HEK293T (cell line): Measurements from ENCODE around the gene PCNA.

Experiments
- CTCF ChIA-PET: fragments of 350-600 bp; formaldehyde crosslinking; extraction: SDS; loops from one replicate; lab custom pipeline; 2021; ENCODE audit warnings: antibody characterized with exemption, inconsistent platforms; lab: Yijun Ruan, JAX
- POLR2A ChIA-PET: fragments of 350-600 bp; formaldehyde crosslinking; extraction: SDS; loops from one replicate; lab custom pipeline; 2020; ENCODE audit warnings: antibody characterized with exemption, inconsistent platforms; lab: Yijun Ruan, JAX
- DNase-seq: peaks from one replicate; pipeline ENCODE4 v3.0.0; 2012; ENCODE audit warnings: mixed read lengths; ENCODE audit errors: extremely low spot score
- ARNT ChIP-seq: fragments of 450-650 bp; IDR thresholded peaks from 2 replicates; pipeline ENCODE4 v1.6.1; 2017; ENCODE audit warnings: mild to moderate bottlenecking
- BHLHE40 ChIP-seq: fragments of 450-650 bp; IDR thresholded peaks from 2 replicates; pipeline ENCODE4 v1.6.1; 2016; ENCODE audit warnings: mild to moderate bottlenecking, moderate library complexity, borderline replicate concordance
- CTBP1 ChIP-seq: fragments of 450-650 bp; IDR thresholded peaks from 2 replicates; pipeline ENCODE4 v1.6.1; 2016; ENCODE audit warnings: borderline replicate concordance
- ELF4 ChIP-seq: fragments of 450-650 bp; IDR thresholded peaks from 2 replicates; pipeline ENCODE4 v1.6.1; 2017; ENCODE audit warnings: antibody characterized with exemption
- FOXA1 ChIP-seq: fragments of 450-650 bp; IDR thresholded peaks from 2 replicates; pipeline ENCODE4 v1.6.1; 2016; ENCODE audit warnings: mild to moderate bottlenecking
- FOXK2 ChIP-seq: fragments of 450-650 bp; IDR thresholded peaks from 2 replicates; pipeline ENCODE4 v1.6.1; 2016; ENCODE audit warnings: mild to moderate bottlenecking
- FOXM1 ChIP-seq: fragments of 450-650 bp; IDR thresholded peaks from 2 replicates; pipeline ENCODE4 v1.6.1; 2017; ENCODE audit warnings: mild to moderate bottlenecking, borderline replicate concordance
- HDGF ChIP-seq: fragments of 450-650 bp; IDR thresholded peaks from 2 replicates; pipeline ENCODE4 v1.6.1; 2017; ENCODE audit warnings: antibody characterized with exemption, borderline replicate concordance
- L3MBTL2 ChIP-seq: fragments of 450-650 bp; conservative IDR thresholded peaks from 2 replicates; pipeline ENCODE4 v1.6.1; 2016; ENCODE audit warnings: mild to moderate bottlenecking
- LEF1 ChIP-seq: fragments of 450-650 bp; IDR thresholded peaks from 2 replicates; pipeline ENCODE4 v1.6.1; 2017; ENCODE audit warnings: mild to moderate bottlenecking, borderline replicate concordance
- NFRKB ChIP-seq: fragments of 450-650 bp; IDR thresholded peaks from 2 replicates; pipeline ENCODE4 v1.6.1; 2016; ENCODE audit warnings: mild to moderate bottlenecking, moderate library complexity
- SP1 ChIP-seq: fragments of 450-650 bp; IDR thresholded peaks from 2 replicates; pipeline ENCODE4 v1.6.1; 2017
- SUZ12 ChIP-seq: fragments of 450-650 bp; IDR thresholded peaks from 2 replicates; pipeline ENCODE4 v1.6.1; 2016; ENCODE audit warnings: mild to moderate bottlenecking
- TARDBP ChIP-seq: fragments of 450-650 bp; IDR thresholded peaks from 2 replicates; pipeline ENCODE4 v1.6.1; 2016
- ZNF384 ChIP-seq: fragments of 450-650 bp; IDR thresholded peaks from 2 replicates; pipeline ENCODE4 v1.6.1; 2016
- TF ChIP-seq, protein P1 (sequence below): fragments of 450-650 bp; IDR thresholded peaks from 2 replicates; pipeline ENCODE4 v1.6.1; 2016

The PCNA gene

DNA sequence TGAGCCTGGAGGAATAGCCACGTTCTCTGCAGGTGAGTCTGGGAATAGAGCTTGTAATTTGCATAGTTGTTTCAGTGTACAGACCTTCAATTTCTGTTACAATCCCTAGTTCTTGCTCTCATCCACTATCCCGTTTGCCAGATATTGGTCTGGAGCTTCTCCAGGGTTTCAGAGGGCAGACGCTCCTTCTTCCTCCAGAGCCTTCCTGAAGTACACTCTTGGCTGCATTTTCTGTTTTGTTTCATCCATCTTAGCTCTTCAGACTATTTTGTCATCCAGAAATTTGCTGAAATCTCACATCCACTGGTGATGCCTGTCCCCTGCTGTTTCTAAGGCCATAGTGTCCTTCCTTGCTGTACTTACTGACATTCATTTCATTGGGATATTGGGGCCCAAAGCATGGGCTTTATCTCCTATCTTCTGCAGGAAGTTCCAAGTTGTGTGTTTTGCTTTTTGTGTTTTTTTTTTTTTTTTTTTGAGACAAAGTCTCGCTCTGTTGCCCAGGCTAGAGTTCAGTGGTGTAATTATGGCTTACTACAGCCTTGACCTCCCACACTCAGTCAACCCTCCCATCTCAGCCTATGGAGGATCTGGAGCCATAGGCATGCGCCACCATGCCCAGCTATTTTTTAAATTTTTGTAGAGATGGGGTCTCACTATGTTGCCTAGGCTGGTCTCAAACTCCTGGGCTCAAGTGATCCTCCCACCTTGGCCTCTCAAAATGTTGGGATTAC lies 25.8 kb upstream of the PCNA start:
- TF ChIP-seq FOXM1 (no peak), BHLHE40 (no peak), FOXK2 (no peak), LEF1 (no peak), NFRKB (no peak), ELF4 (no peak)
- POLR2A ChIA-PET, result no interaction called here
- DNase-seq, result no peak
- CTCF ChIA-PET, result no interaction called here

DNA sequence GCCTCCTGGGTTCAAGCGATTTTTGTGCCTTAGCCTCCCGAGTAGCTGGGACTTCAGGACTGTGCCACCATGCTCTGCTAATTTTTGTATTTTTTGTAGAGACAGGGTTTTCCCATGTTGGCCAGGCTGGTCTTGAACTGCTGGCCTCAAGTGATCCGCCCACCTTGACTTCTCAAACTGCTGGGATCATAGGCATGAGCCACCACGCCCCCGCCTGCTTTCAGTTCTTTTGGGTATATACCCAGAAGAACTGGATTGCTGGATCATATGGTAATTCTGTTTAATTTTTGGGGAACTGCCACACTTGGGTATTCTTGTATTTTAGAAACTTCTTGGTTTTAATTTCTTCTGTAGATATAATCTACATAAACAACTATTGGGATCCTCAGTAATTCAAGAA lies 24.1 kb upstream of the PCNA start:
- POLR2A ChIA-PET, result no interaction called here
- DNase-seq, result no peak
- CTCF ChIA-PET, result no interaction called here
- no peak for TF ChIP-seq NFRKB
- no peak for TF ChIP-seq FOXM1
- TF ChIP-seq HDGF, result no peak
- no peak for TF ChIP-seq L3MBTL2
- TF ChIP-seq, protein P1, sequence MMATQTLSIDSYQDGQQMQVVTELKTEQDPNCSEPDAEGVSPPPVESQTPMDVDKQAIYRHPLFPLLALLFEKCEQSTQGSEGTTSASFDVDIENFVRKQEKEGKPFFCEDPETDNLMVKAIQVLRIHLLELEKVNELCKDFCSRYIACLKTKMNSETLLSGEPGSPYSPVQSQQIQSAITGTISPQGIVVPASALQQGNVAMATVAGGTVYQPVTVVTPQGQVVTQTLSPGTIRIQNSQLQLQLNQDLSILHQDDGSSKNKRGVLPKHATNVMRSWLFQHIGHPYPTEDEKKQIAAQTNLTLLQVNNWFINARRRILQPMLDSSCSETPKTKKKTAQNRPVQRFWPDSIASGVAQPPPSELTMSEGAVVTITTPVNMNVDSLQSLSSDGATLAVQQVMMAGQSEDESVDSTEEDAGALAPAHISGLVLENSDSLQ, result no peak
- TF ChIP-seq ARNT, result no peak
- no peak for TF ChIP-seq ELF4
- no peak for TF ChIP-seq TARDBP
- no peak for TF ChIP-seq FOXA1

DNA sequence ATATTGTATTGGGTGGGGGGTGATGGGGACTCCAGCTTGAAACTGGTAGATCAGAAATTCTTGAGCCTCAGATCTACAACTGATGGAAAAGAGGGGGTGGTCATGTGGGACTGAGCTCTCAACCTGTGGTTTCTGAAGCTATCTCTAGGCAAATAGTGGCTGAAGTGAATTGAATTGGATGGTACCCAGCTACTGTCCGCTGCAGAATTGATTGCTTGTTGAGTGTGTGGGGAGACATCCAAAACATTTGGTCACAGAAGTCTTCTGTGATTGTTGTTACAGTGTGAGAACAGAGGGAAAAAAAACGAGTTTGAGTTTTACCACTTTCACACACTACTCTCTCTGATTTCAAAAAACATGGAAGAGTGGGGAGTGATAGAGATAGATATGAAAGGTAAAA lies 21.9 kb upstream of the PCNA start:
- no peak for DNase-seq
- CTCF ChIA-PET, result no interaction called here
- POLR2A ChIA-PET, result interaction anchor here (1.6 kb wide), 1 partner anchor 15 kb away, joined by 7 read pairs; the partner anchor contains the start of gene CDS2
- TF ChIP-seq ARNT (no peak), ZNF384 (no peak), FOXA1 (no peak), HDGF (no peak)
- TF ChIP-seq, protein P1, result no peak

DNA sequence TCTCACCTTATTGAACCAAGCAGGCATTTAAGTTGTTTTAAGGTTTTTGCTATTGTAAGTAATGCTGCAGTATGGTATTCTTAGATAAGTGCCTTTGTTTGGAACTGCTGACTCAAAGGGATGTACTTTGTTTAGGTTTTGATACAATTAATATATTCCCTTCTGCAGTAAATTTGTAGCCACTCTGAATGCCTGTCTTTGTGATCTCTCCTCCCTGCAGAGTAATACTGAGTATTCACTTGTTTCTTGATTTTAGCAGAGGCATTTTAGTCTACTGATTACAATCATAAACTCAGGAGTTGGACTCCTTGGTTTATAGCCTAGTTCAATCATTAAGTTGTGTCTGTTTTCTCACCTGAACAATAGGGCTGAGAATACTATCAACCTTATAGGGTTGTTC lies 20.4 kb upstream of the PCNA start:
- ChIA-PET POLR2A (no interaction called here), CTCF (no interaction called here)
- no peak for DNase-seq
- TF ChIP-seq L3MBTL2 (no peak), ARNT (no peak), ELF4 (no peak), ZNF384 (no peak), BHLHE40 (no peak), CTBP1 (no peak), SUZ12 (no peak), HDGF (no peak), LEF1 (no peak), FOXA1 (no peak), FOXM1 (no peak), TARDBP (no peak), SP1 (no peak), NFRKB (no peak), FOXK2 (no peak)
- TF ChIP-seq, protein P1, result no peak

DNA sequence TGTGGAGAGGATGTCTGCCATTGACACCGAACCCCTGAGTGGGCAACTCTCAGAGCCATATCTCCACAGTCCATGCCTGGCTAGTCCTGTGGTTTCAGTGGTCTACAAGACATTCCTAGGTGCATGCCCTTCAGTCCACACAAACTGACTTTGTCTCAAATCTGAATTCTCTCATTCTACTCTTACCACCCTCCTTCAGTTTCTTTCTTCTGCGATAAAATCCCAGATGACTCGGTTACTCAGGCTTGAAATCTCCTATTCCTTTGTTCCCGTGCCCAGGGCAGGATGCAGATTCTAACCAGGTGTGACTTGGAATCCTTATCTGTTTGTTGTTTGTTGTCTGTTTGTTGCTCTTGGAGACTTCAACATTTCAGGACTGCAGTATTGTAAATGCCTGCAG lies 16.3 kb upstream of the PCNA start:
- DNase-seq, result no peak
- POLR2A ChIA-PET, result interaction anchor here (1.5 kb wide), 1 partner anchor 10 kb away, joined by 4 read pairs; the partner anchor contains the start of gene CDS2
- CTCF ChIA-PET, result no interaction called here
- no peak for TF ChIP-seq CTBP1
- no peak for TF ChIP-seq TARDBP
- no peak for TF ChIP-seq FOXM1
- TF ChIP-seq, protein P1, result no peak
- no peak for TF ChIP-seq HDGF
- TF ChIP-seq FOXA1, result no peak
- no peak for TF ChIP-seq LEF1
- no peak for TF ChIP-seq FOXK2
- TF ChIP-seq ZNF384, result no peak
- no peak for TF ChIP-seq NFRKB
- TF ChIP-seq L3MBTL2, result no peak
- TF ChIP-seq ARNT, result no peak
- TF ChIP-seq SUZ12, result no peak
- TF ChIP-seq SP1, result no peak
- no peak for TF ChIP-seq BHLHE40
- TF ChIP-seq ELF4, result no peak
